Measurements from ENCODE around the gene SMC4. TPM values are rescaled to one million over a fixed set of nuclear protein-coding genes. Genes with fewer than 3 reads are reported as not detected.
A peak's percentile ranks its signal among the peaks of the same experiment; 100 is the strongest.

Gene SMC4
- total RNA-seq, 2 donors from 2014 or later: 167 to 206 TPM

GRCh38 chr3:160401291-160402095, 2.0 kb downstream of the SMC4 start:
- H3K27ac Mint-ChIP-seq: peak overlapping the region; percentile 67
- DNase-seq (no peak), ATAC-seq (replicated peaks in 1 of 2) (no peak)

GRCh38 chr3:160402221-160403027, 3.0 kb downstream of the SMC4 start:
- Mint-ChIP-seq H3K27me3 (ENCODE audit: low read depth) (no peaks in the 10 kb centered on the region), H3K36me3 (ENCODE audit: insufficient read depth in 2 of 2) (peaks cover 26 to 43% of the 10 kb centered on the region in 2 donors), H3K4me3 (peak overlapping the region; percentile 96 to 98), H3K9me3 (no peaks in the 10 kb centered on the region), H3K27ac (peak overlapping the region; percentile 76), H3K4me1 (ENCODE audit: low read depth) (peaks cover 57% of the 10 kb centered on the region)
- ATAC-seq (replicated peaks in 1 of 2) (no peak), DNase-seq (no peak)

More at GRCh38 chr3:160401291-160402095, 2.0 kb downstream of the SMC4 start:
- peak overlapping the region; percentile 96 to 98 for H3K4me3 Mint-ChIP-seq
- peaks cover 26 to 42% of the 10 kb centered on the region in 2 donors for H3K36me3 Mint-ChIP-seq (ENCODE audit: insufficient read depth in 2 of 2)
- no peaks in the 10 kb centered on the region for H3K9me3 Mint-ChIP-seq
- H3K27me3 Mint-ChIP-seq (ENCODE audit: low read depth): no peaks in the 10 kb centered on the region
- H3K4me1 Mint-ChIP-seq (ENCODE audit: low read depth): peaks cover 65% of the 10 kb centered on the region

- H3K27me3 Mint-ChIP-seq (ENCODE audit: low read depth): no peaks in the 10 kb centered on the region
- H3K4me3 Mint-ChIP-seq: peak overlapping the region; percentile 96 to 98
- DNase-seq (no peak), ATAC-seq (replicated peaks in 1 of 2) (no peak)
- H3K4me1 Mint-ChIP-seq (ENCODE audit: low read depth): peaks cover 52% of the 10 kb centered on the region
- H3K9me3 Mint-ChIP-seq: no peaks in the 10 kb centered on the region
- H3K27ac Mint-ChIP-seq: peak overlapping the region; percentile 76
- H3K36me3 Mint-ChIP-seq (ENCODE audit: insufficient read depth in 2 of 2): peaks cover 26 to 46% of the 10 kb centered on the region in 2 donors
Measured at GRCh38 chr3:160403028-160403545, 3.6 kb downstream of the SMC4 start.

GRCh38 chr3:160403796-160404470, 4.5 kb downstream of the SMC4 start:
- H3K27ac Mint-ChIP-seq: peak overlapping the region; percentile 87

GRCh38 chr3:160409812-160410610, 10.6 kb downstream of the SMC4 start:
- DNase-seq: no peak
- Mint-ChIP-seq H3K36me3 (ENCODE audit: insufficient read depth in 2 of 2) (peaks cover 3 to 35% of the 10 kb centered on the region in 2 donors), H3K9me3 (no peaks in the 10 kb centered on the region)

More at GRCh38 chr3:160403796-160404470, 4.5 kb downstream of the SMC4 start:
- peaks cover 43% of the 10 kb centered on the region for H3K4me1 Mint-ChIP-seq (ENCODE audit: low read depth)
- DNase-seq (no peak), ATAC-seq (replicated peaks in 1 of 2) (no peak)
- H3K27me3 Mint-ChIP-seq (ENCODE audit: low read depth): no peaks in the 10 kb centered on the region
- H3K9me3 Mint-ChIP-seq: no peaks in the 10 kb centered on the region
- H3K36me3 Mint-ChIP-seq (ENCODE audit: insufficient read depth in 2 of 2): peaks cover 26 to 48% of the 10 kb centered on the region in 2 donors
- peak overlapping the region; percentile 90 to 98 for H3K4me3 Mint-ChIP-seq

GRCh38 chr3:160412477-160412876, 13.0 kb downstream of the SMC4 start:
- H3K4me1 Mint-ChIP-seq (ENCODE audit: low read depth): no peaks in the 10 kb centered on the region
- peaks cover 10 to 39% of the 10 kb centered on the region in 2 donors for H3K36me3 Mint-ChIP-seq (ENCODE audit: insufficient read depth in 2 of 2)
- DNase-seq (no peak), ATAC-seq (replicated peaks in 1 of 2) (no peak)
- no peak overlapping the region for H3K27ac Mint-ChIP-seq
- no peak overlapping the region for H3K4me3 Mint-ChIP-seq
- H3K9me3 Mint-ChIP-seq: no peaks in the 10 kb centered on the region
- H3K27me3 Mint-ChIP-seq (ENCODE audit: low read depth): no peaks in the 10 kb centered on the region

More at GRCh38 chr3:160409812-160410610, 10.6 kb downstream of the SMC4 start:
- no peak overlapping the region for H3K27ac Mint-ChIP-seq
- no peak overlapping the region for H3K4me3 Mint-ChIP-seq
- no peaks in the 10 kb centered on the region for H3K27me3 Mint-ChIP-seq (ENCODE audit: low read depth)
- peak in 1 of 2 donors; percentile 22 for ATAC-seq (replicated peaks in 1 of 2)
- peaks cover 5% of the 10 kb centered on the region for H3K4me1 Mint-ChIP-seq (ENCODE audit: low read depth)

GRCh38 chr3:160413613-160414248, 14.3 kb downstream of the SMC4 start:
- no peaks in the 10 kb centered on the region for H3K4me1 Mint-ChIP-seq (ENCODE audit: low read depth)
- peak overlapping the region; percentile 50 for H3K27ac Mint-ChIP-seq

GRCh38 chr3:160417311-160417710, 17.9 kb downstream of the SMC4 start:
- Mint-ChIP-seq H3K36me3 (ENCODE audit: insufficient read depth in 2 of 2) (peaks cover 9 to 62% of the 10 kb centered on the region in 2 donors), H3K27me3 (ENCODE audit: low read depth) (no peaks in the 10 kb centered on the region), H3K27ac (peak overlapping the region; percentile 8)

More at GRCh38 chr3:160413613-160414248, 14.3 kb downstream of the SMC4 start:
- H3K9me3 Mint-ChIP-seq: no peaks in the 10 kb centered on the region
- peak; percentile 56 to 68 for DNase-seq
- ATAC-seq (replicated peaks in 1 of 2): peak; percentile 70 to 75
- peaks cover 9 to 43% of the 10 kb centered on the region in 2 donors for H3K36me3 Mint-ChIP-seq (ENCODE audit: insufficient read depth in 2 of 2)
- H3K4me3 Mint-ChIP-seq: no peak overlapping the region
- H3K27me3 Mint-ChIP-seq (ENCODE audit: low read depth): no peaks in the 10 kb centered on the region

GRCh38 chr3:160427832-160428424, 28.5 kb downstream of the SMC4 start:
- no peaks in the 10 kb centered on the region for H3K27me3 Mint-ChIP-seq (ENCODE audit: low read depth)
- H3K4me3 Mint-ChIP-seq: no peak overlapping the region
- H3K27ac Mint-ChIP-seq: no peak overlapping the region
- ATAC-seq (replicated peaks in 1 of 2) (no peak), DNase-seq (no peak)
- no peaks in the 10 kb centered on the region for H3K9me3 Mint-ChIP-seq
- H3K4me1 Mint-ChIP-seq (ENCODE audit: low read depth): peaks cover 8% of the 10 kb centered on the region
- peaks cover 13 to 53% of the 10 kb centered on the region in 2 donors for H3K36me3 Mint-ChIP-seq (ENCODE audit: insufficient read depth in 2 of 2)

More at GRCh38 chr3:160417311-160417710, 17.9 kb downstream of the SMC4 start:
- no peak overlapping the region for H3K4me3 Mint-ChIP-seq
- no peak for ATAC-seq (replicated peaks in 1 of 2)
- DNase-seq: no peak
- H3K9me3 Mint-ChIP-seq: no peaks in the 10 kb centered on the region
- H3K4me1 Mint-ChIP-seq (ENCODE audit: low read depth): no peaks in the 10 kb centered on the region

- Mint-ChIP-seq H3K27ac (no peak overlapping the region), H3K4me3 (no peak overlapping the region), H3K27me3 (ENCODE audit: low read depth) (no peaks in the 10 kb centered on the region), H3K4me1 (ENCODE audit: low read depth) (peaks cover 46% of the 10 kb centered on the region), H3K36me3 (ENCODE audit: insufficient read depth in 2 of 2) (peaks cover 7 to 48% of the 10 kb centered on the region in 2 donors), H3K9me3 (no peaks in the 10 kb centered on the region)
- ATAC-seq (replicated peaks in 1 of 2): no peak
- DNase-seq: no peak
Measured at GRCh38 chr3:160434071-160434470, 34.6 kb downstream of the SMC4 start.

GRCh38 chr3:160435095-160435494, 35.6 kb downstream of the SMC4 start:
- peaks cover 52% of the 10 kb centered on the region for H3K4me1 Mint-ChIP-seq (ENCODE audit: low read depth)
- no peak overlapping the region for H3K4me3 Mint-ChIP-seq
- ATAC-seq (replicated peaks in 1 of 2) (no peak), DNase-seq (no peak)
- H3K36me3 Mint-ChIP-seq (ENCODE audit: insufficient read depth in 2 of 2): peaks cover 9 to 52% of the 10 kb centered on the region in 2 donors
- H3K27ac Mint-ChIP-seq: no peak overlapping the region
- H3K27me3 Mint-ChIP-seq (ENCODE audit: low read depth): no peaks in the 10 kb centered on the region
- H3K9me3 Mint-ChIP-seq: peaks cover 0 to 2% of the 10 kb centered on the region in 2 donors
